ENCODE measurements around the gene TMEM89. TPM values are rescaled to one million over a fixed set of nuclear protein-coding genes. Genes with fewer than 3 reads are reported as not detected.

The TMEM89 gene
- total and polyA plus RNA-seq, 2 of the 13 experiments (the other 11 are each of a cell fraction or from before 2014, with no cell fraction given) = 0.31 to 0.59 TPM

DNA sequence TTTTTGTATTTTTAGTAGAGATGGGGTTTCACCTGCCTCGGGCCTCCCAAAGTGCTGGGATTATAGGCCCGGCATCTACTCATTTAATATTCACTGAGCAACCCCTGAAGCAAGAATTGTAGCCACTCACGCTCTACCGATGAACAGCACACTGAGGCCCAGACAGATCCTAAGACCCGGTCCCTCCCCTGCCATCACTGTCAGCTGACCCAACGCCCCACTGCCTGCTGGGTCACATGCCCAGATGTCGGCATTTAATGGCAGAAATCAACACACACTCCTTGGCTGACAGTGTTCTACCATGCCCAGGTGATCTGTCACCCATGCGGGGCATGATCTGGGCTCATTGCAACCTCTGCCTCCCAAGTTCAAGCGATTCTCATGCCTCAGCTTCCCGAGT, 3.2 kb upstream of the TMEM89 start:
- Histone ChIP-seq H2AFZ (ENCODE audit: low read length) (no peak overlapping the region), H3K9me3 (ENCODE audit: low read length) (no peaks in the 10 kb centered on the region), H3K4me2 (ENCODE audit: low read depth, low read length) (no peak overlapping the region), H3K27ac (ENCODE audit: extremely low read length, insufficient read depth, low read length) (peak overlapping the region; percentile 93), H3K79me2 (ENCODE audit: insufficient read depth, low read length) (no peaks in the 10 kb centered on the region), H3K27me3 (ENCODE audit: control insufficient read depth in 1 of 2, insufficient read depth in 2 of 2, low read length in 2 of 2) (no peaks in the 10 kb centered on the region), H3K36me3 (replicated peaks in 1 of 2; ENCODE audit: control insufficient read depth in 1 of 2, insufficient read depth in 2 of 2, low read length in 2 of 2) (peaks cover 14 to 48% of the 10 kb centered on the region in 2 experiments), H3K9ac (ENCODE audit: insufficient read depth, low read depth, low read length) (peak overlapping the region; percentile 57), H3K4me3 (replicated peaks in 1 of 3; ENCODE audit: insufficient read depth in 1 of 3, low read depth in 2 of 3, low read length in 3 of 3) (no peak overlapping the region), H4K20me1 (ENCODE audit: insufficient read depth, low read length) (no peaks in the 10 kb centered on the region), H3K4me1 (ENCODE audit: insufficient read depth, low read length) (peaks cover 65% of the 10 kb centered on the region)
- no peak for DNase-seq (ENCODE audit: low spot score)
- 91% methylated on average over 10 of the region's 10 CpGs for WGBS (ENCODE audit: low lambda C conversion rate)
- ATAC-seq = no peak
- TF ChIP-seq ZNF264 (CRISPR knock-in tag; IDR thresholded peaks at IDR 0.05) (0 out of 2 replicates have a peak, but pooled peaks have one; percentile 3), EP300 (IDR thresholded peaks at IDR 0.05; ENCODE audit: low read depth in 2 of 2, low read length in 2 of 2) (no peak), EP300 (CRISPR knock-in tag; IDR thresholded peaks at IDR 0.05; ENCODE audit: borderline replicate concordance) (0 out of 2 replicates have a peak, but pooled peaks have one; percentile 25), EEA1 (CRISPR knock-in tag; IDR thresholded peaks at IDR 0.05; ENCODE audit: borderline replicate concordance) (0 out of 2 replicates have a peak, but pooled peaks have one; percentile 28), SPEN (CRISPR knock-in tag; IDR thresholded peaks at IDR 0.05; ENCODE audit: low read depth) (0 out of 2 replicates have a peak, but pooled peaks have one; percentile 14), ZNF83 (CRISPR knock-in tag; IDR thresholded peaks at IDR 0.05; ENCODE audit: borderline replicate concordance) (0 out of 2 replicates have a peak, but pooled peaks have one; percentile 39), ZNF687 (CRISPR knock-in tag; IDR thresholded peaks at IDR 0.05) (peak; percentile 7; the same call in 1 of the 2 replicates), JUN (CRISPR knock-in tag; IDR thresholded peaks at IDR 0.05) (no peak), AHR (CRISPR knock-in tag; IDR thresholded peaks at IDR 0.05) (no peak), GLI4 (CRISPR knock-in tag; IDR thresholded peaks at IDR 0.05; ENCODE audit: borderline replicate concordance) (0 out of 2 replicates have a peak, but pooled peaks have one; percentile 41), ZBTB38 (CRISPR knock-in tag; IDR thresholded peaks at IDR 0.05) (peak; percentile 64; the same call in 1 of the 2 replicates)
- TF ChIP-seq, protein P1, sequence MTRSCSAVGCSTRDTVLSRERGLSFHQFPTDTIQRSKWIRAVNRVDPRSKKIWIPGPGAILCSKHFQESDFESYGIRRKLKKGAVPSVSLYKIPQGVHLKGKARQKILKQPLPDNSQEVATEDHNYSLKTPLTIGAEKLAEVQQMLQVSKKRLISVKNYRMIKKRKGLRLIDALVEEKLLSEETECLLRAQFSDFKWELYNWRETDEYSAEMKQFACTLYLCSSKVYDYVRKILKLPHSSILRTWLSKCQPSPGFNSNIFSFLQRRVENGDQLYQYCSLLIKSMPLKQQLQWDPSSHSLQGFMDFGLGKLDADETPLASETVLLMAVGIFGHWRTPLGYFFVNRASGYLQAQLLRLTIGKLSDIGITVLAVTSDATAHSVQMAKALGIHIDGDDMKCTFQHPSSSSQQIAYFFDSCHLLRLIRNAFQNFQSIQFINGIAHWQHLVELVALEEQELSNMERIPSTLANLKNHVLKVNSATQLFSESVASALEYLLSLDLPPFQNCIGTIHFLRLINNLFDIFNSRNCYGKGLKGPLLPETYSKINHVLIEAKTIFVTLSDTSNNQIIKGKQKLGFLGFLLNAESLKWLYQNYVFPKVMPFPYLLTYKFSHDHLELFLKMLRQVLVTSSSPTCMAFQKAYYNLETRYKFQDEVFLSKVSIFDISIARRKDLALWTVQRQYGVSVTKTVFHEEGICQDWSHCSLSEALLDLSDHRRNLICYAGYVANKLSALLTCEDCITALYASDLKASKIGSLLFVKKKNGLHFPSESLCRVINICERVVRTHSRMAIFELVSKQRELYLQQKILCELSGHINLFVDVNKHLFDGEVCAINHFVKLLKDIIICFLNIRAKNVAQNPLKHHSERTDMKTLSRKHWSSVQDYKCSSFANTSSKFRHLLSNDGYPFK (CRISPR knock-in tag; IDR thresholded peaks at IDR 0.05; ENCODE audit: borderline replicate concordance) = 0 out of 2 replicates have a peak, but pooled peaks have one; percentile 6
- CTCF ChIA-PET (ENCODE audit: low intra/inter-chr PET ratio, low total read pairs) = no interaction called here
- FAIRE-seq = no peak
- no TSS peak for BruUV-seq (replicated peaks)
- in situ Hi-C loops (cut with HindIII; ENCODE audit: extremely low pct_ligation_motif_present, low pct_unique_long_range_greater_than_20kb) = no loop called here
- POLR2A ChIA-PET = interaction anchor here (1.0 to 7.5 kb wide), 9 partner anchors 9 to 93 kb away, joined by 3 to 140 read pairs (median 4); partner anchors contain the start of genes CELSR3, IP6K2, SLC26A6 and UQCRC1
- intact Hi-C loops (cut with micrococcal nuclease; ENCODE audit: unreplicated experiment) = loop anchor here (5.0 kb wide), 1 partner anchor 67 kb away; the partner anchor contains the start of gene PFKFB4
